ENCODE measurements around the gene CYP39A1. TPM values are rescaled to one million over a fixed set of nuclear protein-coding genes. Genes with fewer than 3 reads are reported as not detected.

CYP39A1 gene
- polyA plus RNA-seq, 2 of the 4 experiments (the other 2 are of a cell fraction), result 0.26 to 0.78 TPM

DNA sequence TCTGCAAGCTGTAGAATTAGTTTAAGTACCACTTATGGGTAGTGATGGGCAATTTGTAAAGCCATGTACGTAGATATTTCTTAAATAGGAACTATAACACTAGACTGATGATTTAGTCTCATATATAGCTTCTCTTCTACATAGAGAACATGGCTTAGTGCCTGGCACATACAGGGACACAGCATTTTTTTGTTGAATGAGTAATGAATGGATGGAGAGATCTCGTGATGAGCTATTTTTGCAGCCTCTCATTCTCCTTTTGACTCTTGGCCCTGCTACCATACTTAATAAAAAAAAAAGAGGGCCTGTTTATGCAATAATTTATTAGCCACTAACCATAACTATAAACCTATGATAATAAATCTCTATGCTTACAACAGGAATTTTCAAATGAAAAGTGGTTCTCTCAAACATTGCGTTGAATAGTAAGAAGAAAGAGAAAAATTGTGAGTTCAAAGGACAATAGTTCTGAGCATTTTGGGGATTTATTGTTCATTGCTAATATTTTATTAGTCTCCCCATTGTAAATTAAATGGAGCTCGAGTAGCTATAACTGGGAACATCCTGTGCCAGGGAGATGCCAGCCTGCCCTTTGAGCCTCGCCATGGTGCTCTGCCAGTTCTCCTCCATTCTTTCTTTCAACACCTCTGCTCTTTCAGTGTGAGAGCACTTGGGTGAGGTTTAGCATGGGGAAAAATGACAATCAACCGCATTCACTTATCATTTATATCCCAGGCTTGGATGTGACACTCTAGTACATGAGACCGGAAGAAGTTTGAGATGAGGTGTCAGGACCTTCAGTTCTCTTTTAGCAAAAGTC is 146.7 kb downstream of the CYP39A1 start:
- no peak for FAIRE-seq
- POLR2A ChIA-PET, result no interaction called here

DNA sequence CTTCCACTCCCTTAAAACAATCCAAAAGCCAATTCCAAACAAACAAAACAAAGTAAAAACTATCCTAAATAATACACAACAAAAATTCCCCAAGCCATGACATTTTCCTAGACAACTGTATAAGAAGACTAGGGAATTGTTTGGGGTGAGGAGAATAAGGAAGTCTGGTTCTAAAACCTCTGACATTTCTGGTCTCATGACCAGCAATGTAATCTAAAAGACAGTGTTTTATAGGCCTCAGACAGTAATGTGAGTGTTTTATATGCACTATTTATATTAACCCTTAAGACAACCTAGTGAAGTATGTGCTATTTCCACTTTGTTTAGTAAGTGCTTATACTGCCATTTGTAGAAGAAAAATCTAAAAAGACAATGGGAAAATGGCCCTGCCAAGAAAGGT is 148.4 kb downstream of the CYP39A1 start:
- no peak for ATAC-seq
- Histone ChIP-seq H3K4me2 (no peak overlapping the region), H3K9me3 (no peaks in the 10 kb centered on the region), H3K27ac (no peak overlapping the region), H3K4me3 (no peak overlapping the region), H3K4me1 (no peaks in the 10 kb centered on the region)
- CTCF ChIA-PET, result no interaction called here
- no peak for DNase-seq (ENCODE audit: low read depth in 1 of 2, low spot score in 1 of 2)
- POLR2A ChIA-PET, result no interaction called here
- no peak for FAIRE-seq
- TF ChIP-seq JUN (IDR thresholded peaks at IDR 0.05) (no peak), KDM1A (IDR thresholded peaks at IDR 0.05; ENCODE audit: low read depth) (no peak), MYC (IDR thresholded peaks at IDR 0.05; ENCODE audit: borderline replicate concordance, low read length) (no peak), POLR2AphosphoS2 (conservative IDR thresholded peaks at IDR 0.05; ENCODE audit: low read length) (no peak), KDM5A (IDR thresholded peaks at IDR 0.05) (no peak), ZSCAN20 (CRISPR knock-in tag; IDR thresholded peaks at IDR 0.05) (no peak), ZC3H11A (IDR thresholded peaks at IDR 0.05) (no peak), MAFK (IDR thresholded peaks at IDR 0.05; ENCODE audit: partially characterized antibody) (no peak), ESRRA (IDR thresholded peaks at IDR 0.05; ENCODE audit: borderline replicate concordance, low read length) (no peak), EHMT2 (IDR thresholded peaks at IDR 0.05; ENCODE audit: low read depth) (no peak), HDAC2 (IDR thresholded peaks at IDR 0.05) (no peak), POLR2A (IDR thresholded peaks at IDR 0.05; ENCODE audit: low read length) (no peak), HES2 (IDR thresholded peaks at IDR 0.05) (no peak), FOSB (CRISPR knock-in tag; IDR thresholded peaks at IDR 0.05) (no peak), HOXB13 (CRISPR knock-in tag; IDR thresholded peaks at IDR 0.05; ENCODE audit: low read depth) (no peak)
- TF ChIP-seq, protein P1, sequence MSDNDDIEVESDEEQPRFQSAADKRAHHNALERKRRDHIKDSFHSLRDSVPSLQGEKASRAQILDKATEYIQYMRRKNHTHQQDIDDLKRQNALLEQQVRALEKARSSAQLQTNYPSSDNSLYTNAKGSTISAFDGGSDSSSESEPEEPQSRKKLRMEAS (IDR thresholded peaks at IDR 0.05), result no peak
- TF ChIP-seq, protein P2, sequence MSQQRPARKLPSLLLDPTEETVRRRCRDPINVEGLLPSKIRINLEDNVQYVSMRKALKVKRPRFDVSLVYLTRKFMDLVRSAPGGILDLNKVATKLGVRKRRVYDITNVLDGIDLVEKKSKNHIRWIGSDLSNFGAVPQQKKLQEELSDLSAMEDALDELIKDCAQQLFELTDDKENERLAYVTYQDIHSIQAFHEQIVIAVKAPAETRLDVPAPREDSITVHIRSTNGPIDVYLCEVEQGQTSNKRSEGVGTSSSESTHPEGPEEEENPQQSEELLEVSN (IDR thresholded peaks at IDR 0.05; ENCODE audit: borderline replicate concordance, low read depth), result no peak

More for the DNA sequence above, 146.7 kb downstream of the CYP39A1 start:
- CTCF ChIA-PET, result no interaction called here
- ATAC-seq (no peak), DNase-seq (ENCODE audit: low read depth in 1 of 2, low spot score in 1 of 2) (no peak)
- no peaks in the 10 kb centered on the region for H3K4me1 ChIP-seq
- no peak overlapping the region for H3K4me2 ChIP-seq
- no peak overlapping the region for H3K4me3 ChIP-seq
- TF ChIP-seq USF2 (IDR thresholded peaks at IDR 0.05) (no peak), GATA3 (IDR thresholded peaks at IDR 0.05; ENCODE audit: borderline replicate concordance) (no peak), ELK1 (IDR thresholded peaks at IDR 0.05; ENCODE audit: low read depth, low read length) (no peak), PHF8 (IDR thresholded peaks at IDR 0.05; ENCODE audit: borderline replicate concordance, low read depth) (no peak), ZSCAN20 (CRISPR knock-in tag; IDR thresholded peaks at IDR 0.05) (no peak), HDAC2 (IDR thresholded peaks at IDR 0.05) (no peak), BCL3 (IDR thresholded peaks at IDR 0.05) (no peak), RFX5 (IDR thresholded peaks at IDR 0.05) (no peak), TFCP2L1 (CRISPR knock-in tag; IDR thresholded peaks at IDR 0.05) (no peak)
- 36% methylated on average over 7 of the region's 7 CpGs for WGBS (ENCODE audit: missing lambda C conversion rate)
- no peaks in the 10 kb centered on the region for H3K9me3 ChIP-seq
- no peak overlapping the region for H3K27ac ChIP-seq

All from A549 (cell line).